CD4-positive, alpha-beta T cell (primary cell): ENCODE measurements around the gene GIPR. TPM values are rescaled to one million over a fixed set of nuclear protein-coding genes. Genes with fewer than 3 reads are reported as not detected.

ENCODE experiments used
- ATAC-seq: fragments of 200-7000 bp; cut with Tn5 transposase; one replicate; pipeline ENCODE4 v1.10.0; 2022; ENCODE audit warnings: mild to moderate bottlenecking; ENCODE audit not compliant: poor library complexity
- CTCF ChIA-PET: fragments of 350-600 bp; sonication (Branson Sonifier 250); formaldehyde crosslinking; loops from one replicate; lab custom pipeline; 2021; ENCODE audit warnings: antibody characterized with exemption, inconsistent platforms; lab: Charles Lee
- POLR2A ChIA-PET: fragments of 350-600 bp; sonication (Branson Sonifier 250); formaldehyde crosslinking; loops from one replicate; lab custom pipeline; 2021; ENCODE audit warnings: antibody characterized with exemption, inconsistent platforms; lab: Charles Lee
- DNase-seq, 14 experiments: peaks; one replicate each; pipeline ENCODE4 v3.0.0-alpha.2; 2013 to 2020; ENCODE audit warnings: mixed read lengths in 2 of 14
- H3K27ac ChIP-seq, 2 donors: one replicate each; pipeline versions ENCODE4 v1.5.1 to v1.7.0; 2013; ENCODE audit warnings: low read length in 2 of 2, low read depth in 1 of 2, mild to moderate bottlenecking in 1 of 2
- H3K27me3 ChIP-seq, 2 experiments: 1 replicate in 1 of 2; 2 replicates in 1 of 2; pipeline versions ENCODE4 v1.6.1 to v1.7.0; 2013; ENCODE audit warnings: low read length in 2 of 2, control low read depth in 1 of 2, mild to moderate bottlenecking in 1 of 2, moderate library complexity in 1 of 2; ENCODE audit not compliant: insufficient read depth in 2 of 2, control insufficient read depth in 1 of 2
- H3K36me3 ChIP-seq: one replicate; pipeline ENCODE4 v1.6.1; 2013; ENCODE audit warnings: low read length, control low read depth; ENCODE audit not compliant: insufficient read depth
- H3K4me1 ChIP-seq: one replicate; pipeline ENCODE4 v1.6.1; 2013; ENCODE audit warnings: low read length, control low read depth; ENCODE audit not compliant: insufficient read depth
- H3K4me3 ChIP-seq: one replicate; pipeline ENCODE4 v1.5.1; 2013; ENCODE audit warnings: mild to moderate bottlenecking, low read length, moderate library complexity
- H3K9me3 ChIP-seq, 2 experiments: 1 replicate in 1 of 2; 2 replicates in 1 of 2; pipeline versions ENCODE4 v1.6.1 to v1.7.0; 2013; ENCODE audit warnings: low read length in 2 of 2, mild to moderate bottlenecking in 2 of 2, control low read depth in 1 of 2, moderate library complexity in 1 of 2; ENCODE audit not compliant: control insufficient read depth in 1 of 2, insufficient read depth in 1 of 2
- H3K27ac Mint-ChIP-seq: one replicate; pipeline ENCODE4 v1.8.0; 2020; ENCODE audit warnings: mixed read lengths
- H3K27me3 Mint-ChIP-seq: one replicate; pipeline ENCODE4 v1.8.0; 2021; ENCODE audit warnings: mixed read lengths
- H3K36me3 Mint-ChIP-seq: one replicate; pipeline ENCODE4 v1.8.0; 2021; ENCODE audit warnings: low read depth, mixed read lengths
- H3K4me1 Mint-ChIP-seq: one replicate; pipeline ENCODE4 v1.8.0; 2021; ENCODE audit warnings: low read depth, mixed read lengths
- H3K4me3 Mint-ChIP-seq: one replicate; pipeline ENCODE4 v1.8.0; 2020; ENCODE audit warnings: mild to moderate bottlenecking, mixed read lengths
- H3K9me3 Mint-ChIP-seq: one replicate; pipeline ENCODE4 v1.8.0; 2020; ENCODE audit warnings: mixed read lengths
- CTCF ChIP-seq: fragments of 200-600 bp; IDR thresholded peaks from one replicate; pipeline ENCODE4 v1.8.0; 2022; ENCODE audit warnings: antibody characterized with exemption, mild to moderate bottlenecking
- intact Hi-C, 2 experiments: fragments of 100-400 bp; cut with DNase I in 1 of 2; cut with micrococcal nuclease in 1 of 2; formaldehyde crosslinking; loops; one replicate each; pipeline versions ENCODE4 v1.15.1 to v1.9.0; 2023 to 2025; cut with DNase I, micrococcal nuclease
- total RNA-seq, 174 experiments: library from RNA in 2 of 174; stranded (reverse) in 2 of 174; gene quantifications; one replicate each; pipeline ENCODE4 v1.2.3 and lab custom pipeline; 2021 to 2026

Gene GIPR
- total RNA-seq, 2 experiments from 2014 or later = 2.4 to 3.0 TPM

- DNase-seq (no peak), ATAC-seq (no peak)
- intact Hi-C loops = no loop called here
- Histone ChIP-seq H3K9me3 (no peaks in the 10 kb centered on the region), H3K27me3 (no peaks in the 10 kb centered on the region), H3K27ac (no peak overlapping the region), H3K4me1 (peaks cover 7% of the 10 kb centered on the region), H3K4me3 (no peak overlapping the region), H3K36me3 (no peaks in the 10 kb centered on the region)
- no peaks in the 10 kb centered on the region for H3K36me3 Mint-ChIP-seq
- no peak for TF ChIP-seq CTCF
- H3K4me1 Mint-ChIP-seq = peaks cover 5% of the 10 kb centered on the region
- POLR2A ChIA-PET = no interaction called here
- no peak overlapping the region for H3K27ac Mint-ChIP-seq
- peaks cover 13% of the 10 kb centered on the region for H3K27me3 Mint-ChIP-seq
- H3K4me3 Mint-ChIP-seq = no peak overlapping the region
- H3K9me3 Mint-ChIP-seq = no peaks in the 10 kb centered on the region
- CTCF ChIA-PET = no interaction called here
Observed at GRCh38 chr19:45660636-45661035, 7.4 kb upstream of the GIPR start.

- H3K27me3 ChIP-seq = no peaks in the 10 kb centered on the region
- no peaks in the 10 kb centered on the region for H3K36me3 ChIP-seq
- ChIA-PET POLR2A (no interaction called here), CTCF (no interaction called here)
- no peak overlapping the region for H3K27ac ChIP-seq
- no peak overlapping the region for H3K27ac Mint-ChIP-seq
- H3K36me3 Mint-ChIP-seq = no peaks in the 10 kb centered on the region
- intact Hi-C loops = no loop called here
- H3K9me3 ChIP-seq = no peaks in the 10 kb centered on the region
- H3K4me3 ChIP-seq = no peak overlapping the region
- no peaks in the 10 kb centered on the region for H3K9me3 Mint-ChIP-seq
- DNase-seq (no peak), ATAC-seq (no peak)
- H3K27me3 Mint-ChIP-seq = peaks cover 20% of the 10 kb centered on the region
- H3K4me1 ChIP-seq = peaks cover 21% of the 10 kb centered on the region
- H3K4me3 Mint-ChIP-seq = no peak overlapping the region
- H3K4me1 Mint-ChIP-seq = peaks cover 19% of the 10 kb centered on the region
- no peak for TF ChIP-seq CTCF
Observed at GRCh38 chr19:45663800-45664199, 4.2 kb upstream of the GIPR start.

- DNase-seq = no peak
- H3K4me1 Mint-ChIP-seq = peaks cover 27% of the 10 kb centered on the region
- TF ChIP-seq CTCF = no peak
- H3K9me3 Mint-ChIP-seq = no peaks in the 10 kb centered on the region
- H3K27ac Mint-ChIP-seq = no peak overlapping the region
- CTCF ChIA-PET = no interaction called here
- no peak overlapping the region for H3K4me3 ChIP-seq
- intact Hi-C loops = no loop called here
- H3K27ac ChIP-seq = no peak overlapping the region
- peaks cover 29% of the 10 kb centered on the region for H3K4me1 ChIP-seq
- peaks cover 0 to 4% of the 10 kb centered on the region in 2 experiments for H3K9me3 ChIP-seq
- H3K27me3 ChIP-seq = peaks cover 0 to 4% of the 10 kb centered on the region in 2 experiments
- H3K4me3 Mint-ChIP-seq = no peak overlapping the region
- H3K36me3 ChIP-seq = no peaks in the 10 kb centered on the region
- H3K36me3 Mint-ChIP-seq = no peaks in the 10 kb centered on the region
- peaks cover 24% of the 10 kb centered on the region for H3K27me3 Mint-ChIP-seq
- POLR2A ChIA-PET = no interaction called here
- ATAC-seq = no peak
Observed at GRCh38 chr19:45664575-45664974, 3.4 kb upstream of the GIPR start.
